ENCODE measurements around the gene PELO. TPM values are rescaled to one million over a fixed set of nuclear protein-coding genes. Genes with fewer than 3 reads are reported as not detected.

PELO gene
- total RNA-seq, 3 donors from 2014 or later, result 14.9 to 59.4 (median 17.9) TPM

GRCh38 chr5:52779213-52779612 is 8.5 kb upstream of the PELO start:
- TF ChIP-seq CTCF (IDR thresholded peaks at IDR 0.05), result no peak
- no peaks in the 10 kb centered on the region for H3K9me3 ChIP-seq
- intact Hi-C loops (cut with DNase I, micrococcal nuclease), result no loop called here
- DNase-seq, result no peak
- H3K36me3 ChIP-seq (ENCODE audit: low read depth), result no peaks in the 10 kb centered on the region
- H3K4me3 ChIP-seq, result no peak overlapping the region
- no peaks in the 10 kb centered on the region for H3K4me1 ChIP-seq (ENCODE audit: low read depth)
- no peak for ATAC-seq

GRCh38 chr5:52783226-52783959 is 4.3 kb upstream of the PELO start:
- Histone ChIP-seq H3K4me1 (ENCODE audit: low read depth) (peaks cover 4% of the 10 kb centered on the region), H3K36me3 (ENCODE audit: low read depth) (no peaks in the 10 kb centered on the region), H3K4me3 (no peak overlapping the region), H3K9me3 (no peaks in the 10 kb centered on the region)
- no peak for TF ChIP-seq CTCF (IDR thresholded peaks at IDR 0.05)
- DNase-seq, result no peak
- peak; percentile 23 for ATAC-seq
- intact Hi-C loops (cut with DNase I, micrococcal nuclease), result loop anchor here in 1 of 2 donors (10.0 kb wide), 1 partner anchor 131 kb away; no protein-coding TSS in a partner anchor

GRCh38 chr5:52784737-52785136 is 3.0 kb upstream of the PELO start:
- H3K4me3 ChIP-seq, result no peak overlapping the region

GRCh38 chr5:52786391-52786790 is 1.3 kb upstream of the PELO start:
- ATAC-seq (no peak), DNase-seq (no peak)
- H3K36me3 ChIP-seq (ENCODE audit: low read depth), result no peaks in the 10 kb centered on the region
- peaks cover 7% of the 10 kb centered on the region for H3K4me1 ChIP-seq (ENCODE audit: low read depth)
- no peaks in the 10 kb centered on the region for H3K9me3 ChIP-seq
- H3K4me3 ChIP-seq, result no peak overlapping the region
- no peak for TF ChIP-seq CTCF (IDR thresholded peaks at IDR 0.05)
- intact Hi-C loops (cut with DNase I, micrococcal nuclease), result loop anchor here (2.0 to 10.0 kb wide), 2 partner anchors 128 kb away; no protein-coding TSS in a partner anchor

More at GRCh38 chr5:52784737-52785136, 3.0 kb upstream of the PELO start:
- ATAC-seq (no peak), DNase-seq (no peak)
- Histone ChIP-seq H3K36me3 (ENCODE audit: low read depth) (no peaks in the 10 kb centered on the region), H3K4me1 (ENCODE audit: low read depth) (peaks cover 7% of the 10 kb centered on the region), H3K9me3 (no peaks in the 10 kb centered on the region)
- intact Hi-C loops (cut with DNase I, micrococcal nuclease), result loop anchor here in 1 of 2 donors (10.0 kb wide), 1 partner anchor 130 kb away; no protein-coding TSS in a partner anchor
- no peak for TF ChIP-seq CTCF (IDR thresholded peaks at IDR 0.05)

- intact Hi-C loops (cut with DNase I, micrococcal nuclease), result loop anchor here (2.0 to 10.0 kb wide), 2 partner anchors 128 kb away; no protein-coding TSS in a partner anchor
- Histone ChIP-seq H3K36me3 (ENCODE audit: low read depth) (no peaks in the 10 kb centered on the region), H3K4me3 (peak overlapping the region; percentile 41), H3K9me3 (no peaks in the 10 kb centered on the region), H3K4me1 (ENCODE audit: low read depth) (peaks cover 7% of the 10 kb centered on the region)
- no peak for TF ChIP-seq CTCF (IDR thresholded peaks at IDR 0.05)
- DNase-seq (peak in 2 of 3 donors; percentile 41 to 72), ATAC-seq (peak; percentile 68)
Observed at GRCh38 chr5:52786949-52787599, 642 bp upstream of the PELO start.
